HEK293 (cell line): ENCODE data around the gene EGR1.

Source experiments
- CTCF ChIA-PET: fragments of 350-600 bp; formaldehyde crosslinking; extraction: SDS; loops from one replicate; lab custom pipeline; 2021; ENCODE audit warnings: antibody characterized with exemption; lab: Yijun Ruan, JAX
- POLR2A ChIA-PET: fragments of 300-600 bp; formaldehyde crosslinking; extraction: SDS; loops from one replicate; lab custom pipeline; 2020; ENCODE audit warnings: antibody characterized with exemption, inconsistent platforms; lab: Yijun Ruan, JAX
- H3K27ac ChIP-seq: fragments of 200-500 bp; sonication (Bioruptor generic); 2 replicates; pipeline ENCODE4 v1.5.1; 2014; ENCODE audit warnings: low read depth, low read length, control low read depth, inconsistent platforms; ENCODE audit errors: extremely low read depth
- H3K36me3 ChIP-seq, 2 experiments: fragments of 200-500 bp in 1 of 2; sonication (Bioruptor generic) in 1 of 2; 1 replicate in 1 of 2; 2 replicates in 1 of 2; pipeline ENCODE4 v1.5.1; 2014 to 2017; ENCODE audit warnings: inconsistent platforms in 2 of 2, low read length in 2 of 2; ENCODE audit not compliant: control insufficient read depth in 2 of 2, insufficient read depth in 1 of 2
- H3K4me1 ChIP-seq: fragments of 200-500 bp; sonication (Bioruptor generic); 2 replicates; pipeline ENCODE4 v1.5.1; 2014; ENCODE audit warnings: mild to moderate bottlenecking, low read length, inconsistent platforms; ENCODE audit not compliant: control insufficient read depth, insufficient read depth
- H3K4me3 ChIP-seq: 2 replicates; pipeline ENCODE4 v1.5.1; 2011; ENCODE audit warnings: low read depth, mild to moderate bottlenecking, control low read depth, low read length, moderate library complexity
- H3K9me3 ChIP-seq: fragments of 200-500 bp; sonication (Bioruptor generic); 2 replicates; pipeline ENCODE4 v1.5.1; 2014; ENCODE audit warnings: low read depth, low read length, inconsistent platforms; ENCODE audit not compliant: control insufficient read depth, insufficient read depth
- BCL11B ChIP-seq: fragments of 450-650 bp; formaldehyde crosslinking; IDR thresholded peaks from 2 replicates; pipeline ENCODE4 v1.5.1; 2016; ENCODE audit warnings: low read depth, missing biosample characterization, missing genetic modification characterization
- EGR2 ChIP-seq: fragments of 450-650 bp; formaldehyde crosslinking; IDR thresholded peaks from 2 replicates; pipeline ENCODE4 v1.5.1; 2016; ENCODE audit warnings: low read depth, missing biosample characterization, missing genetic modification characterization
- GLI2 ChIP-seq: fragments of 450-650 bp; formaldehyde crosslinking; IDR thresholded peaks from 2 replicates; pipeline ENCODE4; 2017; ENCODE audit warnings: missing biosample characterization, missing genetic modification characterization, low read depth, borderline replicate concordance
- GLIS1 ChIP-seq: fragments of 450-650 bp; formaldehyde crosslinking; IDR thresholded peaks from 2 replicates; pipeline ENCODE4 v1.5.1; 2016; ENCODE audit warnings: missing biosample characterization, missing genetic modification characterization
- GLIS2 ChIP-seq: fragments of 450-650 bp; formaldehyde crosslinking; IDR thresholded peaks from 2 replicates; pipeline ENCODE4 v1.5.1; 2016; ENCODE audit warnings: missing biosample characterization, missing genetic modification characterization
- MEIS1 ChIP-seq: sonication (generic); formaldehyde crosslinking; IDR thresholded peaks from 2 replicates; pipeline ENCODE4 v1.8.1; 2022; ENCODE audit warnings: missing genetic modification reagents, mild to moderate bottlenecking, borderline replicate concordance
- PATZ1 ChIP-seq: fragments of 450-650 bp; formaldehyde crosslinking; IDR thresholded peaks from 2 replicates; pipeline ENCODE4 v1.5.1; 2016; ENCODE audit warnings: missing biosample characterization, missing genetic modification characterization
- PRDM2 ChIP-seq: fragments of 450-650 bp; formaldehyde crosslinking; IDR thresholded peaks from 2 replicates; pipeline ENCODE4 v1.5.1; 2016; ENCODE audit warnings: missing biosample characterization, missing genetic modification characterization, borderline replicate concordance
- ZBTB17 ChIP-seq: fragments of 450-650 bp; formaldehyde crosslinking; IDR thresholded peaks from 2 replicates; pipeline ENCODE4 v1.5.1; 2016; ENCODE audit warnings: missing biosample characterization, missing genetic modification characterization
- ZNF10 ChIP-seq: fragments of 450-650 bp; formaldehyde crosslinking; IDR thresholded peaks from 2 replicates; pipeline ENCODE4 v1.5.1; 2017; ENCODE audit warnings: missing biosample characterization, missing genetic modification characterization
- ZNF114 ChIP-seq: fragments of 450-650 bp; formaldehyde crosslinking; IDR thresholded peaks from 2 replicates; pipeline ENCODE4 v1.5.0; 2017; ENCODE audit warnings: missing biosample characterization, missing genetic modification characterization
- ZNF138 ChIP-seq: fragments of 450-650 bp; formaldehyde crosslinking; IDR thresholded peaks from 2 replicates; pipeline ENCODE4 v1.5.1; 2016; ENCODE audit warnings: missing biosample characterization, missing genetic modification characterization, borderline replicate concordance
- ZNF140 ChIP-seq: fragments of 450-650 bp; formaldehyde crosslinking; IDR thresholded peaks from 2 replicates; pipeline ENCODE4 v1.5.1; 2016; ENCODE audit warnings: missing biosample characterization, missing genetic modification characterization
- ZNF16 ChIP-seq: fragments of 450-650 bp; formaldehyde crosslinking; IDR thresholded peaks from 2 replicates; pipeline ENCODE4 v1.5.1; 2016; ENCODE audit warnings: low read depth, missing biosample characterization, missing genetic modification characterization
- ZNF354C ChIP-seq: fragments of 450-650 bp; formaldehyde crosslinking; IDR thresholded peaks from 2 replicates; pipeline ENCODE4 v1.5.1; 2016; ENCODE audit warnings: missing biosample characterization, missing genetic modification characterization, low read depth, borderline replicate concordance
- ZNF362 ChIP-seq: fragments of 450-650 bp; formaldehyde crosslinking; IDR thresholded peaks from 2 replicates; pipeline ENCODE4 v1.5.1; 2016; ENCODE audit warnings: missing biosample characterization, missing genetic modification characterization
- ZNF416 ChIP-seq: fragments of 450-650 bp; formaldehyde crosslinking; IDR thresholded peaks from 2 replicates; pipeline ENCODE4 v1.5.1; 2016; ENCODE audit warnings: missing biosample characterization, missing genetic modification characterization
- ZNF449 ChIP-seq: fragments of 450-650 bp; formaldehyde crosslinking; IDR thresholded peaks from 2 replicates; pipeline ENCODE4 v1.5.1; 2017; ENCODE audit warnings: missing biosample characterization, mild to moderate bottlenecking, missing genetic modification characterization, moderate library complexity
- ZNF626 ChIP-seq: fragments of 450-650 bp; sonication (Bioruptor Pico); formaldehyde crosslinking; IDR thresholded peaks from 2 replicates; pipeline ENCODE4 v1.5.1; 2018; ENCODE audit warnings: missing biosample characterization, missing genetic modification characterization, inconsistent platforms
- ZNF654 ChIP-seq: fragments of 450-650 bp; formaldehyde crosslinking; IDR thresholded peaks from 2 replicates; pipeline ENCODE4 v1.5.1; 2016; ENCODE audit warnings: low read depth, missing biosample characterization, missing genetic modification characterization
- ZNF791 ChIP-seq: fragments of 450-650 bp; formaldehyde crosslinking; IDR thresholded peaks from 2 replicates; pipeline ENCODE4 v1.5.1; 2016; ENCODE audit warnings: missing biosample characterization, missing genetic modification characterization

The EGR1 gene

GRCh38 chr5:138464388-138465260, 655 bp upstream of the EGR1 start (continued):
- peak; percentile 89 for TF ChIP-seq ZNF449 (tag by site-specific recombination)
- TF ChIP-seq ZNF138 (tag by site-specific recombination) = no peak
- no peak for TF ChIP-seq ZNF626 (tag by site-specific recombination)
- no peak for TF ChIP-seq ZNF140 (tag by site-specific recombination)
- TF ChIP-seq BCL11B (tag by site-specific recombination) = peak; percentile 77

- ChIA-PET CTCF (interaction anchor here (0.6 to 6.4 kb wide), 3 partner anchors 16 to 148 kb away, joined by 3 to 57 read pairs (median 51); no protein-coding TSS in a partner anchor), POLR2A (interaction anchor here (0.6 to 3.4 kb wide), 14 partner anchors 17 to 807 kb away, joined by 3 to 25 read pairs (median 6); partner anchors contain the start of genes CDC25C, HSPA9 and REEP2)
- TF ChIP-seq ZNF791 (tag by site-specific recombination) (no peak), EGR2 (tag by site-specific recombination) (0 out of 2 replicates have a peak, but pooled peaks have one; percentile 31), ZNF16 (tag by site-specific recombination) (no peak), ZNF416 (tag by site-specific recombination) (no peak), MEIS1 (CRISPR knock-in tag) (no peak), GLIS2 (tag by site-specific recombination) (0 out of 2 replicates have a peak, but pooled peaks have one; percentile 36), ZBTB17 (tag by site-specific recombination) (peak; percentile 19; the same call in 1 of the 2 replicates), PRDM2 (tag by site-specific recombination) (no peak), GLIS1 (tag by site-specific recombination) (no peak), ZNF10 (tag by site-specific recombination) (no peak), ZNF362 (tag by site-specific recombination) (no peak), ZNF114 (tag by site-specific recombination) (no peak), ZNF654 (tag by site-specific recombination) (no peak), PATZ1 (tag by site-specific recombination) (no peak), ZNF354C (tag by site-specific recombination) (no peak), GLI2 (tag by site-specific recombination) (no peak)
Observed at GRCh38 chr5:138466125-138466899, 1.0 kb downstream of the EGR1 start.

More at GRCh38 chr5:138466125-138466899, 1.0 kb downstream of the EGR1 start:
- Histone ChIP-seq H3K4me1 (peaks cover 4% of the 10 kb centered on the region; the same call in 1 of the 2 replicates), H3K27ac (no peak overlapping the region), H3K4me3 (peak overlapping the region; percentile 88), H3K9me3 (no peaks in the 10 kb centered on the region), H3K36me3 (peaks cover 0 to 8% of the 10 kb centered on the region in 2 experiments; a peak in 1 of 3 replicates)
